Fibroblast of skin of right biceps (primary cell): ENCODE data around the gene THAP2.

Source experiments
- DNase-seq: peaks from one replicate; pipeline ENCODE4 v3.0.0-alpha.2; 2013

THAP2 gene

DNA sequence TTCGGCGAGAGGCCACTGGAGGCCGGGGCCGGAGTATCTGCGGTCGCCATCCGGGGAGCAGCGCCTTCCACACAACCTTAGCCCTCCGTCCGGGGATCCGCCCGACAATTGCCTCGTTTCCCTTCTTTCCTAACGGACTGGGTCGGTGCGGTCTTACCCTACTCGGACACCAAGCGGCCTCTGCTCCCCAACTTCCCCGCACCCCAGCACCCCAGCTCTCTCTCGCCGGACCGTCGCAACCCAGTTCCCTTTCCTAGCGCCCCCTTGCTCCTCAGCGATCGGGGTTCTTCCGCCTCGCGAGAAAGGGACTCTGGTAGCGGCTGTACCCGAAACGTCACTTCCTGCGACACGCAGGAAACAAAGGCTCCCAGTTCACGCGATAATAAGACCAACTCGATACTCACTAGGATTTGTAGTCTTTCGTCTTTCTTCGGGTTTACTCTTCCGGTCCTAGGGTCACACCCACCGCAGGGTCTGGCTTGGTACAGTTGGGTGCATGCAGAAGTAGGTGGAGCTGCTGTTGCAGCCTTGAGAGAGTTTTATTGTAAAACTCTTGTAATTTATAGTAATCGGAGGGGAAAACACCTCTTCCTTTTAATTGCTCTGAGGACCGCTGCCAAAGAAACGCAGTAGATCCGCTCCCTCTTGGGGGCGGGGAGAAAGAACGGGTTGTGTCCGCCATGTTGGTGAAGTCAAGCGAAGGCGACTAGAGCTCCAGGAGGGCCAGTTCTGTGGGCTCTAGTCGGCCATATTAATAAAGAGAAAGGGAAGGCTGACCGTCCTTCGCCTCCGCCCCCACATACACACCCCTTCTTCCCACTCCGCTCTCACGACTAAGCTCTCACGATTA is at the start of gene THAP2, which contains the start of gene ZFC3H1:
THAP2 (plus strand) TSS at position 741 of the 850 bp plus-strand sequence. CDS start 209 bp downstream, outside the sequence.
ZFC3H1 (minus strand) TSS at position 288 of the 850 bp plus-strand sequence; CDS start at position 50, 238 bp downstream.
- peak; percentile 100 for DNase-seq

DNA sequence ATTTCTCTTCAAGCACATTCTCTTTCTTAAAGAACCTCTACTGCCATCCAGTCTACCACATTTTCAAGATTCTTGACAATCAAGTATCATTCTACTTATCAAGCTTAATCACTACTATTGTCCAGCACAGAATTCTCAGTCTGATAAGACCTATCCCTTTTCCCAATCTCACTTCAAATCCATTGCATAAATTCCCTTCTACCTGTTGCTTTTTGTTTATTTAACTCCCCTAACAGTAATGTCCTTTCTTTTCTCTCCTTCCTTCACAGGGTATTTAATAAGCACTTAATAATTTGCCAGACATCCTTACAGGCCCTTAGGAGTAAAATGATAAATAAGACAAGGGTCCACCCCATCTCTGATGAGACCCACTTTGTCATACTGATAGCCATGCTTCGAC is 42.2 kb upstream of the THAP2 start:
- no peak for DNase-seq

DNA sequence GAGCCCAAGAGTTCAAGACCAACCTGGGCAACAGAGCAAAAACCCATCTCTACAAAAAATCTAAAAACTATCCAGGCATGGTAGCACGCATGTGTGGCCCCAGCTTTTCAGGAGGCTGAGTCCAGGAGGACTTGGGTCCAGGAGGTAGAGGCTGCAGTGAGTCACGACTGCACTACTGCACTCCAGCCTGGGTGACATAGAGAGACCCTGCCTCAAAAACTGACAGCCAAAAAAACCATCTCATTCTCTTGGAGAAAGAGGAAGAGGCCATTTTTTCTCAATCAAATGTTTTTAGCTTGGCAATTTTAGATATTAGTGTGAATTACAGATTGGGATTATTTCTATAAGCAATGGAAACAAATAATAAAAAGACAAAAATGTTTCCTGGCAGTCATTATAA is 38.6 kb upstream of the THAP2 start:
- DNase-seq, result no peak

DNA sequence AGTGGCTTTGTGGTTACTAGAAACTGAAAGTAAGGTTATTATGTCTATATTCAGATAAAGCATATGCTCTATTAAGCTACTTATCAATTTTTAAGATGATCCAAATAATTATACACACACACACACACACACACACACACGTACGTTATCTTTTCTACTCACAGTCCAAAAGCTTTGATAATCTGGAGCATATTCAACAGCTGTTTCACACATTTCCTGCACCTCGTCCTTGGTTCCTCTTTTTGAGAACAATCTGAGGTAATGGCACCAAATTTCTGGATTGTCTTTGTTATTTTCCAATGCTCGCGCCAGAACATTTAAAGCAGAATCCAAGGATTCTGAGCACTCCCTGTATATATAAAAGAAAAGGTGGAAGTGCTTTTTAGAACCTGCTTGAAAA is 38.0 kb upstream of the THAP2 start:
- DNase-seq, result no peak

DNA sequence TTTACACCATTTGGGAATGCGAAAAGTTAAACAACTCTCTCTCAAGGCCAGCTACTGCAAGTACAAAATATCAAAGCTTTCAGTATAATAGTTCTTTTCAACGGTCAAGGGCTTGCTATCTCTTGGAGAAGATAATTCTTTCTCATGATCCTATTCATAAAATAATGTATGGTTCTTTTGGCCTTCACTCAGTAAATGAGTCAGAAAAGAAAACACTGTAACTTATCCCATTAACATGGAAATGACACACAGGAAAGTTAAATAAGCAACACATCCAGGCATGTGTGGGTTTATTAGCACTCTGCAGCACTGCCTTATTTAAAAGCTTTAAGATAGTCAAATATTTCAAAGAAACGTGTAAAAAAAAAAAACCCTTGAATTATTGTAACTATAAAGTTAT is 37.3 kb upstream of the THAP2 start:
- peak; percentile 55 for DNase-seq

DNA sequence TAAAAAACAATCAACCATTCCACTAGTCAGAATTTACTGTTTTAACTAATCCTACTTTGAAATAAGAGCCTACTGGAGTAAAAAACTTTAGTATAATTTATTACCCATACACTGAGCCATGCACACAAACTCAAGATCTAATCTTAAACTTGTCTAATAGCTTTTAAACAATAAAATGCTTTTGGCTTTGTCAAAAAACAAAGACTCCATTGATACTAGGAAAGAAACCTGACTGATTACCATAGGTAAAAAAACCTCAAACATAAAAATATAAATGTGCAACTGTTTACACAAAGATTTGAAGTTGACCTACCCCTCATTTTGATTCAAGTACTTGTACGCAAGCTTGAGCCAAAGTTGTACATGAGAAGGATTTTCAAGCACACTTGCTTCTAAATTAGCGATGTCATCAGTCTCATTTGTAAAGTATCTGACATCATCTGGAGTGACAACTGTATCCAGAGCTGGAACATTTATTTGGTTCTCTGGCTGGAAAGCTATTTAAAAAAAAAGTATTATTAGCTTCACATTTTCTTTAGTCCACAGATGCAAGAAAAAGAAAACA is 36.6 kb upstream of the THAP2 start:
- DNase-seq, result no peak

DNA sequence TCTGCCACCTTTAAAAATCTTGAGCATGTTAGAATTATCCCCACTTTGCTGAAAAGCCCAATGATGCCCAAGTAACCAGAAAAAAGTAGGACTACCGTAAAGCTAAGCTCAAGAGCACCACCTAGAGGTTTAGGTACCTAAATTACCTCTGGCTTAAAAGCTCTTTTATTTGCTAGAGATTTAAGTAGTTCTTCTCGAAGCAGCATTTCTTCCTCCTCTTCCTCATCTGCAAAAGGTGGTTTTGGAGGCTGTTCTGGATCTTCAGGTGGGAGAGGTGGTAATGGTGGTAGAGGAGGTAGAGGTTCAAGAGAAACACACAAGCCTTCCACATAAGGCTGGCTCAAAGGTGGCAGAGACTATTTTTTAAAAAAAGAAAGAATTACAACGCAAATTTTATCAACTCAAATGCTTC is 27.4 kb upstream of the THAP2 start:
- DNase-seq, result peak; percentile 57

DNA sequence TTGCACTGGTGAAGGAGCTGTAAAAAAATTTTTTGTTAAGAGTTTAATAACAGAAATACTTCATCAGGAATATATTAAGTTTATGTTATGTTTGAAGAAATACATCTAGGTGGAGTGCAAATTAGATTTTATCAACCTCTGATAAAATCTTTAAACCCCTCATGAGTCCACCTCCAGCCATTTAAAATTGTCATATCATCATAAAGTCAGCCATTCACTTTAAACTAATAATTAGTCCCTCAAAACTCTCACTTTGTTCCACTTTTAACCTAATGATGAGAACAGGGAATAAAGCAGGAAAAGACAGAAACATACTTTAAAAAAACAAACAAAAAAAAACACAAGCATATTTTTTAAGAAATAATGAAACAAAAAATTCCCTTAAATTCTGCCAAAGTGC is 25.6 kb upstream of the THAP2 start:
- DNase-seq, result no peak

DNA sequence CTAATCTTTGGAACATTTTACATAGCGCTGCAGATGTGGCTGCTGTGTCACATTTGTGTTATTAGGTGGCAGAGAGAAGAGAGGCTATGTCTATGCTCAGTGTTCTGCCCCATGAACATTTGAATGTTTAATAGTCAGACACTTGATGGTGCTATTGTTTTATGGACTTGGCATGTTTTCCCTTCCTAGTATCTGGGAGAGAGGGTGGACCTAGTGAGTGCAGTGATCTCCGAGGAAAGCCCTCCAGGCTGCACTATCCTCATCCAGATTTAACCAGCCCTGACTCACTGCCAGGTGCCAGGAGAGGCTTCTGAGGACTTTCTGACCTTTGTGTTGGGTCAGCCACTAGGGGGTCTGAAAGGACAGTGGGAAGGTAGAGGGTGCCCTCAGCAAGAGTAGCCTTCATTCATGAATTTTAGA is 24.8 kb upstream of the THAP2 start:
- no peak for DNase-seq

DNA sequence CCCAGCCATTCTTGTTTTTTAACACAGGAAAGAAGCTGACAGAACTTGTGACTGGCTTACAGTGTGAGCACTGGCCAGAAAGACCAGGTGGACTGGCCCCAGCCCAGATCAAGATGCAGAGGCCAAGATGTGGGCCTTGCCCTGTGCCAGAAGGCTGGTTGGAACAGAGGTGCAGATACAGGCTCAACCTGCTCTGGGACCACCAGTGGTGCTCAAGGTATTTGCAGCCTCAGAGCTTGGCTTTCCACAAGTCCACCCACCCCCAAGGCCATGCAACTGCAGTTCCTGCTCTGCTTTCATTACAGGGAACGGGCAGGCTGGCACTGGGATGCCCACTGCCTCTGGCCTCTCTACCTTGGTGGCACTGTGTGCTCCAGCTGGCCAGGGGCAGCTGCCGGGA is 23.8 kb upstream of the THAP2 start:
- no peak for DNase-seq

DNA sequence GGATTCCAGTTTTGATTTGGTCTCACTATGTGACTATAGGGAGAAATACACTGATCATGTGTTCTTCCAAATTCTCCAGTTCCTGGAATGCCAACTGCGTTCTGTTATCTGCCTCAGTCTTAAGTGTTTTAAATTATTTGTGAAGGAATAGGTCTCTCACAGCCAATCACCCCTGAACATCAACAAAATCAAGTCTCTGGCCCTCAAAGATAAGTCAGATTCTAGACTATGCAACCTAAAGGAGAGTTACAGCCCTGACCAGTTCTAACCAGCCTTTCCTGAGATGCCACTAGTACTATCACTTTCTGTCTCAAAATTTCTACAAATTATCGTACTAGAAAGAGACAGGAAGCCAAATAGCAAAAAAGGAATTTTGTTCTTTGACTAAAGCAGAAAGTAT is 22.7 kb upstream of the THAP2 start:
- DNase-seq, result no peak

DNA sequence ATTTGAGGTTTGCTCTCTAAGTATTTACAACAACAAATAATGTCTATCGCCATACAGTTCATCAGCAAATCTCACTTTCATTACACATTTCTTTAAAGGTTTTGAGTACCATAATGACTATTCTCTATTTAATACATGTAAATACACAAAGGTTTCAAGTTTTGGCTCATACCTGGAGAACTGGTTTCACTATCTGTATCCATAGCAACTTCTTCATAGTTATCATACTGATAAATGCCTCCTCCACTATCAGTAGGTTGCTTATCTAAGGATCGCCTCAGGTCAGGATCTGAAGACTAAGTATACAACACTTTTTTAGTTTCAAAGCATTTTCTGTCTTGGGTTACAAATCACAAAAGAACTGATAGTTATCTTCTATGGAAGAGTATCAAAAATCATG is 21.8 kb upstream of the THAP2 start:
- no peak for DNase-seq

DNA sequence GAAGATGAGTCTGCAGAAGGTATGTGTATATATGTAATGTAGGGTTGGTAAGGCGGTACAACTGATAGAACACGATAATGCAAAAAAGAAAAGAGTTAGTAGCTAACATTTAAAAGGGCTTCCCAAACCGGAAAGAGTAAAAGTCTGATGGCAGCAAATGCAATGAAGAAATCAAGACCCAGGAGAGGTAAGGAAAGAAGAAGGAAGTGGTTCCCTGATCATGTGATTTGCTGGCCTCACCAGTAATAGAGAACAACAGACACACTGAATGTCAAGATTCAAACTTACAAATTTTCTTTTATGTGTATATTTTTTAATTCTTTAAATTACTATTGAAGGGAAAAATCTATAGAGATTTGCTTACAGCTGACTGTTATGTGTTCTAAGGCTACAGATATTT is 18.8 kb upstream of the THAP2 start:
- DNase-seq, result no peak

DNA sequence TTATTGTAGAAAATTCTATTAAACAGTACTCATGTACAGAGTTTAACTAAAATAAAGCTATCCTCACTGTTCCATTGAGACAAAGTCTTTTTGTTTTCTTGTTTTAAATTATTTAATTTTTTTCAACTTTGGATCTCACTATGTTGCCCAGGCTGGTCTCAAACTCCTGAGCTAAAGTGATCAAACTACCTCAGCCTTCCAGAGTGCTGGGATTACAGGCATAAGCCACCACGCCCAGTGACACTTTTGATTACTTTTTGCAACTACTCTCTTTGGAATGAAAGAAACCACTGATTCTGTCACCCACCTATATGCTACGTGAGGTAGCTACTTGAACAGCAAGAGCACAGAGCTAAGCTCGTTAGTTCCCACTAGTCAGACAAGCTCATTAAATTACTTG is 17.6 kb upstream of the THAP2 start:
- no peak for DNase-seq

DNA sequence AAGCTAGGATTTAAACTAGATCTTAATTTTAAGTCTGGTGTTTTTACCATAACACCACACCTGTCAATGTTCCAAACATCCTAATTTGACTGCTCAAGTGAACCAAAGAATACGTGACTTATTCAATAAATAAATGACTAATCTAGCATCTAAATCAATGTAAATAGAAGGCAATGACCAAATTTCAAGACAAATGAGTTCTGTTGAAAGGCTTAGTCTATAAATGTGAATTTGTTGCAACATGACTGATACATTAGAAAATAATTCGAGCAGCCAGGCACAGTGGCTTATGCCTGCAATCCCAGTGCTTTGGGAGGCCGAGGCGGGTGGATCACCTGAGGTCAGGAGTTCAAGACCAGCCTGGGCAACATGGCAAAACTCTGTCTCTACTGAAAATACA is 15.6 kb upstream of the THAP2 start:
- DNase-seq, result no peak

DNA sequence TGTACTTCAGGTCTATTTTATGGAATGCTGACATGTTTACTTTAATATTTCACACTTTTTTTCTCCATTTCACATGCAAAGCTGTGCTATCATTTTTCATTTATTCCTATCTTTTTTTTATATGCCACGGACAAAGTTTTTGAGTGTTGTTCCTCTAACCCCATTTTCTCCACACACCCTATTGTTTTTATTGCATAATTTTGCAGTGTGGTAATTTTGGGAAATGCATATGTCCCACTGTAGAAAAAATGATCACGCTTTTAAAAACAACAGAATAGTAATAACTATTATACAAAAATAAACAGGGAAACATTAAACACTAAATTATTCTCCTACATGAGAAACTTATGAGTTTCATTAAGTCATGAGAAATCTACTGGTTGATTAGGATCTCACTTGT is 14.7 kb upstream of the THAP2 start:
- DNase-seq, result no peak

DNA sequence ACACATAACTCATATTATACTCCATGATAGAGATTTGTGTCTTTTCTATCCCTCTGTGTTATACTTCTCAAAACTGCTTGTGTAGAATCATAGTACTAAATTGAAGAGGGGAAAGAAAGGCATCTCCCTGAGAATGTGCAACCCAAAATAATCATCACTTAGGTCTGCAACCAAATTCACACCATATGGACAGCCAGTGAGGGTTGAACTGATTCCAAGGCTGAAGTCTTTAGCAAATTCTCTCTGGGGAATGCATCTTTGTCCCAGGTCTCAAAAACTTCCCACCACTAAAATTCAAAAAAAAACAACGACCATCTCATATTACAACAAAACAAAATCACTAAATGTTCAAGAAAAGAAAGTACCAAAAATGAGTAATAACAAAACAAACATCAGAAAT is 11.4 kb upstream of the THAP2 start:
- DNase-seq, result no peak

DNA sequence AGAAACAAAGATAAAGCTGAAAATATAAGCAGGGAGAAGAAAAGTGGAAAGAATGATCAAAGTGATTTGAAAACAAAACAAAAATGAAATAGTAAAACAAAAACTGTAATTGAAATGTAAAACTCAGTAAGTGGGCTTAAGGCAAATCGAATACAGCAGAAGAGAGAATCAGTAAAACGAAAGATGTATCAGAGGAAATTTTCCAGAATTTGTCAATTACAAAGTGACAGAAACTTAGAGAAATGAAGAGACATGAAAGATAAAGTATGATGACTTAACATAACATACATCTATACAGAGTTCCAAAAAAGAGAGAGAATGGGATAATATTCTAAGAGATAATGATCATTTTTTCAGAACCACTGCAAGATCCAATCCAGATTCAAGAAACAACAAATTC is 11.0 kb upstream of the THAP2 start:
- DNase-seq, result no peak

DNA sequence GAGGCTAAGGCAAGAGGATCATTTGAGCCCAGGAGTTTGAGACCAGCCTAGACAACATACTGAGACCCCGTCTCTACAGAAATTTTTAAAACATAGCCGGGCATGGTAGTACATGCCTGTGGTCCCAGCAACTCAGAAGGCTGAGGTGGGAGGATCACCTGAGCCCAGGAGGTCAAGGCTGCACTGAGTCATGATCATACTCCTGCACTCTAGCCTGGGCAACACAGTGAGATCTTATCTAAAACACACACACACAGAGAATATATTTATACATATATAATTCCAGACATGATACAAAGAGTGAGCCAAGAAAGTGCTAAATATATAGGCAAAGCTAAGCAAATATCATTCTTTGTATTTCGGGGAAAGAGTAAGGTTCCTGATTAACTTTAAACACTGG is 9.9 kb upstream of the THAP2 start:
- no peak for DNase-seq

DNA sequence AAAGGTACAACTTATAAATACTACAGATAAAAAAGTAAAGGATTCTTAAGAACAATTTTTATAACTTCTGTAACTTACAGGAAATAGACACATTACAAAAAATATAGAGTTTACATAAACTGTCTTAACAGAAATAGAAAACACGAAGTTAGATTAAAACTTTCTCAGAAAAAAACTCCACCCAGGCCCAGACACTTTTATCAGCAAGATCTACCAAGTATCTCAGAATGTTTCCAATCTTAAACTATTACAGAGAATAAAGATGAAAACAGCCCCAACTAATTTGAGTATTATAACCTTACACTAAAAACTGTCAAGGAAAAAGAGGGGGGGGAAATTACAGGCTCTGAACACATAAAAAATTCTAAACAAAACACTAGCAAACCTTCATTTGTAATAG is 8.6 kb upstream of the THAP2 start:
- DNase-seq, result no peak

DNA sequence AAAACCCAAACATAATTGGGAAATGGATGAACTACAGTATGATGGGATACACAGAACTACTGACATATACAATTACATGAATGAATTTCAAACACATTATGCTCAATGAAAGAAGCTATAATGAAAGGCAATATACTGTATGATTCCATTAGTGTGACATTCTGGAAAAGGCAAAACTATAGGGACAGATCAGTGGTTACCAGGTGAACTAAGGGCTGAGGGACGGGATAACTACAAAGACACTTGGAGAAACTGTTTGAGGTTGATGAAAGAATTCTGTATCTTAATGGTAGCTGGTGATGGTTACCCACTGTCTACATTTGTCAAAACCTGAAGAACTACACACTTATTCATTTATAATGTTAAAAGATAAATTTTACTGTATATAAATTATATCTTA is 8.2 kb upstream of the THAP2 start:
- DNase-seq, result no peak

DNA sequence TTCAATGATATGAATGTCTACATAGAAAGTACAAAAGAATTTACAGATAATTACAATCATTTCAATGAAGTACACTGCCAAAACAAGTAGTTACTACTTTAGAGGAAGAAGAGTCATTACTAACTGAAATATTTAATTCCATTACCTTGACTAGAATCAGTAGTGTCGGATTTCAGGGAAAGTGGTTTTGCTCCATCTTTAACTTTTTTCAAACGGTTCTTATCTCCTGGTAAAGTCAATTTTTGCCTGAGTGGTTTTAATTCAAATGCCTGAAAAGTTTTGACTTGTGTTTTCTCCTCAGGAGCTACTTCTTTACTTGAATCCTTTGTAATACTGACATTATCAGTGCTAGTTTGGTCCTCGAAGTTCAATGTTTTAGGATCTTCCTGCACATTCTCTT is 7.4 kb upstream of the THAP2 start:
- no peak for DNase-seq

DNA sequence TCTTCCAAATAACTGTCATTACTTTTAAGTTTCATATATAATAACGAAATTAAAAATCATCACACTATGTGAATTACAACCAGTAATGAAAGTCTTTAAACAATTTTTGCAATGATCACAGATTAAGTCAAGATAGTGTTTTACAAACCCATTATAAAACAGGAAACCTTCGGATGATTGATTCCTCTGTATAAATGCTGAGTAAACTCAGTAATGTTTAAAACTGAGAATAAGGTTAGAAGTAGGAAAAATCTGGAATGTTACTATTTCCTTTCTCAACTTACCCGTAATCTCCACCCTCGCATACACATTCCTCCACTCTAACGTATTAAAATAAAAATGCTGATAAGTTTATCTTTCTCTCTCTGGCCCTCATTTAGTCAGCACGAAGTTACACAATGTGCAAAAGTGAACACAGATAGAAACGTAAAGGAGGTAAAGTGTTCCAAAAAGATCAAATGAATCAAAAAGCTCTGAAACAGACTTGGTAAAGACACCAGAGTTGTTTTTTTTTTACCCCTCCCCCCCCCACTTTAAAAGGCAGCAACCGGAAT is 2.0 kb upstream of the THAP2 start:
- peak; percentile 62 for DNase-seq

DNA sequence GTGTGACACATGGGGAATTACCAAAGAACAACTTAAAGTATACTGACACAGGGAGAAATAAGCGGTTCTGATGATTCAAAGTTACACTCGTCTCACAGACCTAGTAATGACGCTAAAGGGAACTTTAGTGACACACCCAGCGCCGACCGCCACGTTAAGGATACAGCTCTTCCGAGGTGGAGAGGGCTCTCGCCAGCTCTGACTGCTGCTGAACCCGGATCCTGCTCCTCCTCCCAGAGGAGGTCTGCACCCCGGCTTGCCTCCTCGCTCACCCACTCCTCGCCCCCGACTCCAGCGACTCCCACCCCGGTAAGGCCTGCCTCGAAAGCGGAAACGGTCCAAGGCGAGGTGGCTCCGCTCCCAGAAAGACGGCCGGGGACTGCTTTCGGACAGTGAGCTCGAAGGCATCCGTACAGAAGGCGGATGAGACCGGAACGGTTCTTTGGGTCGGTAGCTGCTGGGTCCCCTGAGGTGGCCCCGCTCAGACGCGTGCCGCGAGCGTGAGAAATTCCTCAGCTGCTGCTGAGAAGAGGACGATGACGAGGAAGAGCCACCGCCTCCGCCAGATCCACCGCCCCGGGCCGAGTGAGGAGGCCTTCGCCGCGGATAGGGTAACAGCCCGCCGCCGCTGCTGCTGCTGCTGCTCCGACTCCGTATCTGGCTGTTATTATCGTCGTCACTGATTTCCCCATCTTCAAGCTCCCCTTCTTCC is 1.1 kb upstream of the THAP2 start:
- peak; percentile 73 for DNase-seq
